ENCODE results near the gene MILR1. TPM values are rescaled to one million over a fixed set of nuclear protein-coding genes. Genes with fewer than 3 reads are reported as not detected.
A peak's percentile ranks its signal among the peaks of the same experiment; 100 is the strongest.

The MILR1 gene
- total RNA-seq, 4 donors from 2014 or later: 2.3 to 14.6 (median 6.8) TPM; not detected in 1

- no peak for TF ChIP-seq POLR2A (IDR thresholded peaks at IDR 0.05)
- TF ChIP-seq CTCF (IDR thresholded peaks at IDR 0.05): no peak
- WGBS, 2 donors: 91 to 93% methylated on average over 2 of the region's 2 CpGs
Measured at GRCh38 chr17:64502809-64503208, 53.9 kb downstream of the MILR1 start.

GRCh38 chr17:64503341-64503740, 54.4 kb downstream of the MILR1 start:
- WGBS, 2 donors: 78 to 79% methylated on average over 5 of the region's 5 CpGs
- Histone ChIP-seq H3K27ac (peak overlapping the region in 1 of 3 donors; percentile 99), H3K27me3 (no peaks in the 10 kb centered on the region), H3K36me3 (peaks cover 62% of the 10 kb centered on the region in 2 donors), H3K4me3 (replicated peaks in 1 of 3) (no peak overlapping the region), H3K9me3 (no peaks in the 10 kb centered on the region), H3K4me1 (peaks cover 11 to 42% of the 10 kb centered on the region in 2 donors)
- intact Hi-C loops (cut with DNase I): loop anchor here (5.0 kb wide), 1 partner anchor 144 kb away; no protein-coding TSS in a partner anchor
- TF ChIP-seq CTCF (IDR thresholded peaks at IDR 0.05) (no peak), POLR2A (IDR thresholded peaks at IDR 0.05) (no peak)
- no peak for DNase-seq

More at GRCh38 chr17:64502809-64503208, 53.9 kb downstream of the MILR1 start:
- no peak overlapping the region for H3K4me3 ChIP-seq (replicated peaks in 1 of 3)
- DNase-seq: no peak
- H3K9me3 ChIP-seq: no peaks in the 10 kb centered on the region
- H3K4me1 ChIP-seq: peaks cover 11 to 42% of the 10 kb centered on the region in 2 donors
- intact Hi-C loops (cut with DNase I): loop anchor here (5.0 kb wide), 1 partner anchor 144 kb away; no protein-coding TSS in a partner anchor
- H3K27me3 ChIP-seq: no peaks in the 10 kb centered on the region
- H3K27ac ChIP-seq: no peak overlapping the region
- H3K36me3 ChIP-seq: peaks cover 66 to 67% of the 10 kb centered on the region in 2 donors

- TF ChIP-seq CTCF (IDR thresholded peaks at IDR 0.05) (no peak), POLR2A (IDR thresholded peaks at IDR 0.05) (no peak)
- intact Hi-C loops (cut with DNase I): loop anchor here (5.0 kb wide), 1 partner anchor 143 kb away; no protein-coding TSS in a partner anchor
- H3K36me3 ChIP-seq: peaks cover 54 to 57% of the 10 kb centered on the region in 2 donors
- peaks cover 13 to 49% of the 10 kb centered on the region in 2 donors for H3K4me1 ChIP-seq
- no peak for DNase-seq
- no peaks in the 10 kb centered on the region for H3K9me3 ChIP-seq
- H3K27me3 ChIP-seq: no peaks in the 10 kb centered on the region
- peak overlapping the region; percentile 94 to 99 (median 97) for H3K4me3 ChIP-seq (replicated peaks in 1 of 3)
- peak overlapping the region in 2 of 3 donors; percentile 99 to 100 for H3K27ac ChIP-seq
- WGBS, 2 donors: 27 to 30% methylated on average over 7 of the region's 7 CpGs
Measured at GRCh38 chr17:64503821-64504768, 55.2 kb downstream of the MILR1 start.

GRCh38 chr17:64504769-64505339, 55.9 kb downstream of the MILR1 start:
- Histone ChIP-seq H3K4me1 (peaks cover 17 to 56% of the 10 kb centered on the region in 2 donors), H3K9me3 (no peaks in the 10 kb centered on the region), H3K27me3 (no peaks in the 10 kb centered on the region), H3K36me3 (peaks cover 50 to 52% of the 10 kb centered on the region in 2 donors), H3K4me3 (replicated peaks in 1 of 3) (peak overlapping the region; percentile 94 to 99 (median 97)), H3K27ac (peak overlapping the region; percentile 99 to 100 (median 100))
- WGBS, 2 donors: 0 to 1% methylated on average over 13 of the region's 13 CpGs
- DNase-seq: no peak
- intact Hi-C loops (cut with DNase I): loop anchor here (5.0 kb wide), 1 partner anchor 142 kb away; no protein-coding TSS in a partner anchor
- TF ChIP-seq CTCF (IDR thresholded peaks at IDR 0.05) (no peak), POLR2A (IDR thresholded peaks at IDR 0.05) (no peak)

All from thyroid gland (tissue), 4 donors.